ENCODE data around the gene GART. TPM values are rescaled to one million over a fixed set of nuclear protein-coding genes. Genes with fewer than 3 reads are reported as not detected.
"Not testable (repeated sequence)": the region's sequence is repeated elsewhere in the genome, so short reads cannot be mapped to it uniquely, and the experiment has no call there.

GART gene
- total RNA-seq, 1 experiment from 2014 or later, result 241 TPM

DNA sequence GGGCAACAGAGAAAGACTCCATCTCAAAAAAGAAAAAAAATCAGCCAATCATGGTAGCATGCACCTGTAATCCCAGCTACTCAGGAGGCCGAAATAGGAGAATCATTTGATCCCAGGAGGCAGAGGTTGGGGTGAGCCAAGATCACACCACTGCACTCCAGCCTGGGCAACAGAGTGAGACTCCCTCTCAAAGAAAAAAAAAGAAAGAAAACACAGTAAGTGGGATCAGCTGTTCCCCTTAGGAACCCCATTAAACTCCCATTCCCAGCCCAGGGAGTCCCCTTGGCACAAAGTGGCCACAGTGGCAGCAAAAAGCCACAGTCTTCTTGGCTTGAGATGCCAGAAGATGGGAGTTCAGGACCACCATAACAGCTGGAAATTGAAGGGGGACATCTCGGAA, 71.2 kb downstream of the GART start:
- DNase-seq (ENCODE audit: low read depth, low spot score) (no peak), ATAC-seq (no peak)
- no peaks in the 10 kb centered on the region for H3K4me1 ChIP-seq (ENCODE audit: control insufficient read depth in 1 of 2, insufficient read depth in 2 of 2, low read length in 2 of 2)
- 0 out of 2 replicates have a peak, but pooled peaks cover 5% of the 10 kb centered on the region for H3K79me2 ChIP-seq (ENCODE audit: insufficient read depth, low read length)
- H3K27me3 ChIP-seq (ENCODE audit: insufficient read depth, low read length), result no peaks in the 10 kb centered on the region
- TF ChIP-seq ZNF274 (IDR thresholded peaks at IDR 0.05; ENCODE audit: low read depth, low read length), result no peak
- TF ChIP-seq POLR2AphosphoS5 (IDR thresholded peaks at IDR 0.05; ENCODE audit: low read depth, low read length), result no peak
- TF ChIP-seq SIN3A (IDR thresholded peaks at IDR 0.05; ENCODE audit: low read depth), result no peak
- no peak for TF ChIP-seq RAD21 (IDR thresholded peaks at IDR 0.05; ENCODE audit: low read depth)
- no peak for TF ChIP-seq POLR2A (IDR thresholded peaks at IDR 0.05; ENCODE audit: borderline replicate concordance, extremely low read depth, insufficient read depth, insufficient read length)
- TF ChIP-seq SRF (IDR thresholded peaks at IDR 0.05; ENCODE audit: low read depth), result no peak
- TF ChIP-seq, protein P1, sequence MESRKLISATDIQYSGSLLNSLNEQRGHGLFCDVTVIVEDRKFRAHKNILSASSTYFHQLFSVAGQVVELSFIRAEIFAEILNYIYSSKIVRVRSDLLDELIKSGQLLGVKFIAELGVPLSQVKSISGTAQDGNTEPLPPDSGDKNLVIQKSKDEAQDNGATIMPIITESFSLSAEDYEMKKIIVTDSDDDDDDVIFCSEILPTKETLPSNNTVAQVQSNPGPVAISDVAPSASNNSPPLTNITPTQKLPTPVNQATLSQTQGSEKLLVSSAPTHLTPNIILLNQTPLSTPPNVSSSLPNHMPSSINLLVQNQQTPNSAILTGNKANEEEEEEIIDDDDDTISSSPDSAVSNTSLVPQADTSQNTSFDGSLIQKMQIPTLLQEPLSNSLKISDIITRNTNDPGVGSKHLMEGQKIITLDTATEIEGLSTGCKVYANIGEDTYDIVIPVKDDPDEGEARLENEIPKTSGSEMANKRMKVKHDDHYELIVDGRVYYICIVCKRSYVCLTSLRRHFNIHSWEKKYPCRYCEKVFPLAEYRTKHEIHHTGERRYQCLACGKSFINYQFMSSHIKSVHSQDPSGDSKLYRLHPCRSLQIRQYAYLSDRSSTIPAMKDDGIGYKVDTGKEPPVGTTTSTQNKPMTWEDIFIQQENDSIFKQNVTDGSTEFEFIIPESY (IDR thresholded peaks at IDR 0.05; ENCODE audit: extremely low read depth, insufficient replicate concordance, low read length), result no peak
- no peak for TF ChIP-seq EGR1 (IDR thresholded peaks at IDR 0.05; ENCODE audit: low read depth)
- no peak for TF ChIP-seq ELF1 (IDR thresholded peaks at IDR 0.05; ENCODE audit: borderline replicate concordance, low read depth)
- TF ChIP-seq, protein P2, sequence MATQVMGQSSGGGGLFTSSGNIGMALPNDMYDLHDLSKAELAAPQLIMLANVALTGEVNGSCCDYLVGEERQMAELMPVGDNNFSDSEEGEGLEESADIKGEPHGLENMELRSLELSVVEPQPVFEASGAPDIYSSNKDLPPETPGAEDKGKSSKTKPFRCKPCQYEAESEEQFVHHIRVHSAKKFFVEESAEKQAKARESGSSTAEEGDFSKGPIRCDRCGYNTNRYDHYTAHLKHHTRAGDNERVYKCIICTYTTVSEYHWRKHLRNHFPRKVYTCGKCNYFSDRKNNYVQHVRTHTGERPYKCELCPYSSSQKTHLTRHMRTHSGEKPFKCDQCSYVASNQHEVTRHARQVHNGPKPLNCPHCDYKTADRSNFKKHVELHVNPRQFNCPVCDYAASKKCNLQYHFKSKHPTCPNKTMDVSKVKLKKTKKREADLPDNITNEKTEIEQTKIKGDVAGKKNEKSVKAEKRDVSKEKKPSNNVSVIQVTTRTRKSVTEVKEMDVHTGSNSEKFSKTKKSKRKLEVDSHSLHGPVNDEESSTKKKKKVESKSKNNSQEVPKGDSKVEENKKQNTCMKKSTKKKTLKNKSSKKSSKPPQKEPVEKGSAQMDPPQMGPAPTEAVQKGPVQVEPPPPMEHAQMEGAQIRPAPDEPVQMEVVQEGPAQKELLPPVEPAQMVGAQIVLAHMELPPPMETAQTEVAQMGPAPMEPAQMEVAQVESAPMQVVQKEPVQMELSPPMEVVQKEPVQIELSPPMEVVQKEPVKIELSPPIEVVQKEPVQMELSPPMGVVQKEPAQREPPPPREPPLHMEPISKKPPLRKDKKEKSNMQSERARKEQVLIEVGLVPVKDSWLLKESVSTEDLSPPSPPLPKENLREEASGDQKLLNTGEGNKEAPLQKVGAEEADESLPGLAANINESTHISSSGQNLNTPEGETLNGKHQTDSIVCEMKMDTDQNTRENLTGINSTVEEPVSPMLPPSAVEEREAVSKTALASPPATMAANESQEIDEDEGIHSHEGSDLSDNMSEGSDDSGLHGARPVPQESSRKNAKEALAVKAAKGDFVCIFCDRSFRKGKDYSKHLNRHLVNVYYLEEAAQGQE (IDR thresholded peaks at IDR 0.05; ENCODE audit: low read depth), result no peak
- ChIA-PET POLR2A (no interaction called here), CTCF (no interaction called here), RAD21 (ENCODE audit: low non-redundant PET in 1 of 2, low total read pairs in 2 of 2, uncharacterized antibody in 2 of 2, unreplicated experiment in 2 of 2) (no interaction called here)
- H3K36me3 ChIP-seq (ENCODE audit: control insufficient read depth in 1 of 2, insufficient read depth in 2 of 2, low read length in 2 of 2), result no peaks in the 10 kb centered on the region; a peak in 1 of 4 replicates
- H4K20me1 ChIP-seq (ENCODE audit: insufficient read depth), result no peaks in the 10 kb centered on the region
- H3K4me2 ChIP-seq (ENCODE audit: low read length), result no peak overlapping the region
- no peak overlapping the region for H3K4me3 ChIP-seq (replicated peaks in 1 of 2; ENCODE audit: low read depth in 1 of 2, low read length in 2 of 2)
- no peaks in the 10 kb centered on the region for H3K9me2 ChIP-seq (ENCODE audit: insufficient read depth)
- no peak overlapping the region for H3K9ac ChIP-seq (ENCODE audit: low read length)
- BruUV-seq (replicated peaks), result no TSS peak
- intact Hi-C loops (cut with micrococcal nuclease), result no loop called here
- no peak overlapping the region for H2AFZ ChIP-seq (ENCODE audit: low read depth, low read length, poor library complexity, severe bottlenecking)
- H3K27ac ChIP-seq (ENCODE audit: low read depth, low read length), result no peak overlapping the region
- 0 out of 4 replicates have a peak, but pooled peaks cover 0 to 6% of the 10 kb centered on the region in 2 experiments for H3K9me3 ChIP-seq (ENCODE audit: control insufficient read depth in 1 of 2, insufficient read depth in 1 of 2, low read depth in 1 of 2, low read length in 2 of 2)

DNA sequence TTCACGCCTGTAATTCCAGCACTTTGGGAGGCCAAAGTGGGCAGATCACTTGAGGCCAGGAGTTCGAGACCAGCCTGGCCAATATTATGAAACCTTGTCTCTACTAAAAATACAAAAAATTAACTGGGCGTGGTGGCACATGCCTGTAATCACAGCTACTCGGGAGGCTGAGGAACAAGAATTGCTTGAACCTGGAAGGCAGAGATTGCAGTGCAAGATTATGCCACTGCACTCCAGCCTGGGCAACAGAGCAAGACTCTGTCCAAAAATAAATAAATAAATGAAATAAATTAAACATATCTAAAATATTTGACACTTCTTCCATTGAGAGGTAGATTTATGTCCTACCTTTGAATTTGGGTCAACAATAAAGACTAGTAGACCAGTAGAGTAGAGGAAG, 72.7 kb downstream of the GART start:
- RAD21 ChIA-PET (ENCODE audit: low non-redundant PET in 1 of 2, low total read pairs in 2 of 2, uncharacterized antibody in 2 of 2, unreplicated experiment in 2 of 2); POLR2A ChIA-PET; H3K9ac ChIP-seq (ENCODE audit: low read length); H3K9me2 ChIP-seq (ENCODE audit: insufficient read depth); H4K20me1 ChIP-seq (ENCODE audit: insufficient read depth); H3K36me3 ChIP-seq (ENCODE audit: control insufficient read depth in 1 of 2, insufficient read depth in 2 of 2, low read length in 2 of 2); H3K4me2 ChIP-seq (ENCODE audit: low read length); H3K79me2 ChIP-seq (ENCODE audit: insufficient read depth, low read length); H2AFZ ChIP-seq (ENCODE audit: low read depth, low read length, poor library complexity, severe bottlenecking); H3K4me1 ChIP-seq (ENCODE audit: control insufficient read depth in 1 of 2, insufficient read depth in 2 of 2, low read length in 2 of 2); intact Hi-C loops (cut with micrococcal nuclease); ATAC-seq; H3K27me3 ChIP-seq (ENCODE audit: insufficient read depth, low read length); H3K4me3 ChIP-seq (replicated peaks in 1 of 2; ENCODE audit: low read depth in 1 of 2, low read length in 2 of 2); H3K27ac ChIP-seq (ENCODE audit: low read depth, low read length); H3K9me3 ChIP-seq (ENCODE audit: control insufficient read depth in 1 of 2, insufficient read depth in 1 of 2, low read depth in 1 of 2, low read length in 2 of 2); CTCF ChIA-PET; BruUV-seq (replicated peaks); DNase-seq (ENCODE audit: low read depth, low spot score): not testable (repeated sequence)

All from HCT116 (cell line).